ENCODE measurements around the gene CDC20.
A peak's percentile ranks its signal among the peaks of the same experiment; 100 is the strongest.

The CDC20 gene

DNA sequence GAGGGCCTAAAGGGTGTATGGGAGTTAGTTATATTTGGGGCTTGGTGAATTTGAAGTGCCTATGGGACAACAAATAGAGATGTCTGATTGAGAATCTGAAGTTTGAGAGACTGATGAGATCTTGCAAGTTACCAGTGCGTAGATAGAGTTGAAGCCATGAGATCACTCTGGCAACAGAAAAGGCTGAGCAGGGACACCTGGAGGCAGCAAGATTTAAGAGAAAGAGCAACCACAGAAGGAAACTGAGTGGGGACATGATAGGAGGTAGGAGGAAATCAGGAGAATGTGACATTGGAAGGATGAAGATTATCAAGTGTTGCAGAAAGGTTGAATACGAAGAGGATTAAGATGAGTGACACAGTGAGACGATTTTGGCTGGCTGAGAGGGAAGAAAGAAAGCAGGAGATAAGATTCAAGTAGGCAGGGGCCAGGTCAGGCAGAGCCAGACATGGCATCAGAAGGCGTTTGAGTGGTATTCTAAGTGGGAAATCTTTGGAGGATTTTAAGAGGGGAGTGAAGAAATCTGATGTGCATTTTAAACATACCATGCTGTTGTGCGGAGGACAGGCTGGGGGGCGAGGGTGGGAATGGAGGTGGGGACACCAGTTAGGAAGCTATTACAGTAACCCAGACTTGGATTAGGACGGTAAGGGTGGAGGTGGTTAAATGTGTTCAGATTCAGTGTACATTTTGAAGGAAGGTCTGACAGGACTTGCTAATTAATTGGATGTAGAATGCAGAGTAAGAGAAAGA is 24.2 kb upstream of the CDC20 start:
- no peaks in the 10 kb centered on the region for H3K79me1 ChIP-seq (ENCODE audit: low read length)
- no peak overlapping the region for H2BK5ac ChIP-seq (ENCODE audit: low read length)
- H3K9ac ChIP-seq (ENCODE audit: low read length) = no peak overlapping the region
- H3K4ac ChIP-seq (ENCODE audit: low read depth, low read length) = no peak overlapping the region
- WGBS (ENCODE audit: extremely low coverage, insufficient coverage, low lambda C conversion rate) = no CpG with 5 or more reads among the region's 7 CpGs
- peaks cover 7% of the 10 kb centered on the region for H3K4me1 ChIP-seq (ENCODE audit: control insufficient read depth, low read depth, low read length)
- no peak overlapping the region for H2AK5ac ChIP-seq (ENCODE audit: low read length)
- H3K36me3 ChIP-seq (ENCODE audit: control insufficient read depth, insufficient read depth, low read length) = no peaks in the 10 kb centered on the region
- no peak for DNase-seq
- H3K27ac ChIP-seq (ENCODE audit: low read depth, low read length) = no peak overlapping the region
- no peak overlapping the region for H2BK120ac ChIP-seq (ENCODE audit: low read depth, low read length)
- no peak overlapping the region for H3K56ac ChIP-seq (ENCODE audit: low read length)
- no peaks in the 10 kb centered on the region for H3K79me2 ChIP-seq (ENCODE audit: control insufficient read depth, insufficient read depth, low read length)
- H4K8ac ChIP-seq (ENCODE audit: low read depth, low read length) = no peak overlapping the region
- no peak overlapping the region for H3K18ac ChIP-seq (ENCODE audit: low read length)
- no peaks in the 10 kb centered on the region for H3K27me3 ChIP-seq (ENCODE audit: insufficient read depth, low read length, poor library complexity)
- H3K4me3 ChIP-seq (ENCODE audit: low read length) = no peak overlapping the region
- no peak overlapping the region for H3K4me2 ChIP-seq (ENCODE audit: low read length)
- H4K5ac ChIP-seq (ENCODE audit: low read length) = no peak overlapping the region
- H3K23ac ChIP-seq (ENCODE audit: low read length) = no peak overlapping the region
- H2BK15ac ChIP-seq (replicated peaks; ENCODE audit: low read depth) = no peak overlapping the region

DNA sequence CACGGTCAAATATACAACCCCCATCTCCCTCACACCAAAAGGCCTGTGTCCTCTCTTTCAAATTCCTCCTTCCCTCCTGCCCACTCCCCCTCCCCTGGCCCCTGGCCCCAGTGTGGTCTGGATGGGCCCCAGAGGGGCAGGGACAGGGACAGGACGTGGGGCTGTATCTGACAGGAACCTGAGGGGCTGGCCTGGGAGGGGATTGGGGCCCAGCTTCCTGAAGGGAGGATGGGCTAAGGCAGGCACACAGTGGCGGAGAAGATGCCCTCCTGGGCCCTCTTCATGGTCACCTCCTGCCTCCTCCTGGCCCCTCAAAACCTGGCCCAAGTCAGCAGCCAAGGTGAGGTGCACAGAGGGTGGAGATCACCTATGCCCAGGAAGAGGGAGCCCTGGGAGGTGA is 21.2 kb upstream of the CDC20 start, which contains the start of gene MPL:
MPL (plus strand) TSS at position 231 of the 400 bp plus-strand sequence; CDS start at position 262, 31 bp downstream.
- H2BK5ac ChIP-seq (ENCODE audit: low read length) = no peak within 1 kb of the TSS
- H4K8ac ChIP-seq (ENCODE audit: low read depth, low read length) = no peak within 1 kb of the TSS
- H3K4ac ChIP-seq (ENCODE audit: low read depth, low read length) = no peak within 1 kb of the TSS
- H3K4me2 ChIP-seq (ENCODE audit: low read length) = no peak within 1 kb of the TSS
- H3K23ac ChIP-seq (ENCODE audit: low read length) = no peak within 1 kb of the TSS
- no peaks in the 10 kb centered on the region for H3K4me1 ChIP-seq (ENCODE audit: control insufficient read depth, low read depth, low read length)
- no peak within 1 kb of the TSS for H2AK5ac ChIP-seq (ENCODE audit: low read length)
- no peak within 1 kb of the TSS for H3K27ac ChIP-seq (ENCODE audit: low read depth, low read length)
- no peak for DNase-seq
- WGBS (ENCODE audit: extremely low coverage, insufficient coverage, low lambda C conversion rate) = no CpG with 5 or more reads among the region's 3 CpGs
- H3K56ac ChIP-seq (ENCODE audit: low read length) = peak within 1 kb of the TSS; percentile 15
- no peak within 1 kb of the TSS for H4K5ac ChIP-seq (ENCODE audit: low read length)
- no peak within 1 kb of the TSS for H3K9ac ChIP-seq (ENCODE audit: low read length)
- no peak within 1 kb of the TSS for H2BK15ac ChIP-seq (replicated peaks; ENCODE audit: low read depth)
- no peak within 1 kb of the TSS for H2BK120ac ChIP-seq (ENCODE audit: low read depth, low read length)
- no peaks in the 10 kb centered on the region for H3K79me1 ChIP-seq (ENCODE audit: low read length)
- H3K36me3 ChIP-seq (ENCODE audit: control insufficient read depth, insufficient read depth, low read length) = no peaks in the 10 kb centered on the region
- no peaks in the 10 kb centered on the region for H3K27me3 ChIP-seq (ENCODE audit: insufficient read depth, low read length, poor library complexity)
- no peak within 1 kb of the TSS for H3K4me3 ChIP-seq (ENCODE audit: low read length)
- no peaks in the 10 kb centered on the region for H3K79me2 ChIP-seq (ENCODE audit: control insufficient read depth, insufficient read depth, low read length)
- no peak within 1 kb of the TSS for H3K18ac ChIP-seq (ENCODE audit: low read length)

DNA sequence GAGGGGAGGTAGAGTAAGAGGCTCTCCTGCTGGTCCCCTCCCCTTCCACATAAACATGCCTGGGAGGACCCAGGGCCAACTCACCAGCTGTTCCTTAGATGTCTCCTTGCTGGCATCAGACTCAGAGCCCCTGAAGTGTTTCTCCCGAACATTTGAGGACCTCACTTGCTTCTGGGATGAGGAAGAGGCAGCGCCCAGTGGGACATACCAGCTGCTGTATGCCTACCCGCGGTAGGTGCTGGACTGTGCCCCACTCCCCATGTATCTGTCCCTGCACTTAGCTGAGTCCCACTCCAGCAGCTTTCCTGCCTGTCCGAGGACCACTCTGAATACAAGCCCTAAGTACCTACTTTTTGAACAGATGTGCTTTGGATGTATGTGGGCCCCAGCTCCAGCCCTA is 20.8 kb upstream of the CDC20 start:
- no CpG with 5 or more reads among the region's 5 CpGs for WGBS (ENCODE audit: extremely low coverage, insufficient coverage, low lambda C conversion rate)
- Histone ChIP-seq H3K56ac (ENCODE audit: low read length) (no peak overlapping the region), H2BK120ac (ENCODE audit: low read depth, low read length) (no peak overlapping the region), H3K27me3 (ENCODE audit: insufficient read depth, low read length, poor library complexity) (no peaks in the 10 kb centered on the region), H3K36me3 (ENCODE audit: control insufficient read depth, insufficient read depth, low read length) (no peaks in the 10 kb centered on the region), H3K4me3 (ENCODE audit: low read length) (no peak overlapping the region), H3K9ac (ENCODE audit: low read length) (no peak overlapping the region), H4K5ac (ENCODE audit: low read length) (no peak overlapping the region), H3K4me2 (ENCODE audit: low read length) (no peak overlapping the region), H3K4ac (ENCODE audit: low read depth, low read length) (no peak overlapping the region), H3K27ac (ENCODE audit: low read depth, low read length) (no peak overlapping the region), H2BK5ac (ENCODE audit: low read length) (no peak overlapping the region), H2BK15ac (replicated peaks; ENCODE audit: low read depth) (no peak overlapping the region), H2AK5ac (ENCODE audit: low read length) (no peak overlapping the region), H3K79me2 (ENCODE audit: control insufficient read depth, insufficient read depth, low read length) (no peaks in the 10 kb centered on the region), H4K8ac (ENCODE audit: low read depth, low read length) (no peak overlapping the region), H3K79me1 (ENCODE audit: low read length) (no peaks in the 10 kb centered on the region), H3K18ac (ENCODE audit: low read length) (no peak overlapping the region), H3K23ac (ENCODE audit: low read length) (no peak overlapping the region), H3K4me1 (ENCODE audit: control insufficient read depth, low read depth, low read length) (no peaks in the 10 kb centered on the region)
- DNase-seq = no peak

DNA sequence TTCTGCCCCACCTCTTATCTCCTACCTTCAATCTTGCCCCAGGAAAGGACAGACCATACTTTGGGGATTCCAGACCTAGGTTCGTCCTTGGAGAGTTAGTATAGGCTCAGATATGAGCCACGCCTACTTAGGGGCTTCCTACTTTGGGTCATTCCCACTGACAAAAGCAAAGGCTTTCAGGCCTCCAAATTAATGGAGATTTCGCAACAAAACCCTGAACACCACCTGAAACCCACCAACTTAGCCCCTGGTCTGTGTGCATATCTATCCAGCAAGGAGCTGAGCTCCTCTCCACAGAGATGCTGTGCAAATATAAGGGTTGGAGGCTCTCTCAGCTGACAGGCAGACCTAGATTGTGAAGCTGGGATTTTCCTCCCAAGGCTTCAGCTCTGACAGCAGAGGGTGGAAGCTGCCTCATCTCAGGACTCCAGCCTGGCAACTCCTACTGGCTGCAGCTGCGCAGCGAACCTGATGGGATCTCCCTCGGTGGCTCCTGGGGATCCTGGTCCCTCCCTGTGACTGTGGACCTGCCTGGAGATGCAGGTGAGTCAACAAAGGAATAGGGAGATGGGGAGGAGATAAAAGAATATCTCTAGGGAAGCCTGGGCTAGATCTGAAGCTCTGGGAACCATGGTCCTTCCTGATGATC is 19.1 kb upstream of the CDC20 start:
- Histone ChIP-seq H2BK120ac (ENCODE audit: low read depth, low read length) (no peak overlapping the region), H4K5ac (ENCODE audit: low read length) (no peak overlapping the region), H2AK5ac (ENCODE audit: low read length) (no peak overlapping the region), H3K79me2 (ENCODE audit: control insufficient read depth, insufficient read depth, low read length) (no peaks in the 10 kb centered on the region), H3K9ac (ENCODE audit: low read length) (no peak overlapping the region), H3K18ac (ENCODE audit: low read length) (no peak overlapping the region), H3K4ac (ENCODE audit: low read depth, low read length) (no peak overlapping the region), H3K4me3 (ENCODE audit: low read length) (no peak overlapping the region), H3K27me3 (ENCODE audit: insufficient read depth, low read length, poor library complexity) (no peaks in the 10 kb centered on the region), H3K4me2 (ENCODE audit: low read length) (no peak overlapping the region), H3K27ac (ENCODE audit: low read depth, low read length) (no peak overlapping the region), H2BK5ac (ENCODE audit: low read length) (no peak overlapping the region), H3K4me1 (ENCODE audit: control insufficient read depth, low read depth, low read length) (no peaks in the 10 kb centered on the region), H3K79me1 (ENCODE audit: low read length) (no peaks in the 10 kb centered on the region), H3K56ac (ENCODE audit: low read length) (no peak overlapping the region), H3K36me3 (ENCODE audit: control insufficient read depth, insufficient read depth, low read length) (no peaks in the 10 kb centered on the region), H2BK15ac (replicated peaks; ENCODE audit: low read depth) (no peak overlapping the region), H3K23ac (ENCODE audit: low read length) (no peak overlapping the region), H4K8ac (ENCODE audit: low read depth, low read length) (no peak overlapping the region)
- no CpG with 5 or more reads among the region's 6 CpGs for WGBS (ENCODE audit: extremely low coverage, insufficient coverage, low lambda C conversion rate)
- DNase-seq = no peak

DNA sequence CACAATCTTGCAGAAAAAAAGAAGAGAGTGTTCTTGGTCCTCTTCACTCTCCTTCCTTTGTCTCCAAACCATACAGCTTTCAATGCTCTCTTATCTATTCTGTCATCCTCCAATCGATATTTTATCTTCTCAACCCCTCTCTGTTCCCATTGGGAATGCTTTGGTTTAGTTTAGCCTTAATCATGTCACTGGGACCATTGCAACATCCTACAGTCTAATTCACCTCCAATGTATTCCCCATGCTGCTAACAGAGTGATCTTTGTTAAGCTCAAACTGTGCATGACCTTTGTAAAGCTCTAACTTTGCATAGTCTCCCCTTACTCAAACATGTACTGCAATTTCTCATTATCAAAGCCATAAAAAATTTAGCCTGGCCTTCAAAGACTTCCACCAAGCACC is 18.2 kb upstream of the CDC20 start:
- H3K56ac ChIP-seq (ENCODE audit: low read length) = no peak overlapping the region
- H3K4ac ChIP-seq (ENCODE audit: low read depth, low read length) = no peak overlapping the region
- DNase-seq = no peak
- WGBS (ENCODE audit: extremely low coverage, insufficient coverage, low lambda C conversion rate) = no CpG with 5 or more reads among the region's 1 CpG
- H2BK15ac ChIP-seq (replicated peaks; ENCODE audit: low read depth) = no peak overlapping the region
- no peak overlapping the region for H3K18ac ChIP-seq (ENCODE audit: low read length)
- H2BK120ac ChIP-seq (ENCODE audit: low read depth, low read length) = no peak overlapping the region
- H3K36me3 ChIP-seq (ENCODE audit: control insufficient read depth, insufficient read depth, low read length) = no peaks in the 10 kb centered on the region
- no peak overlapping the region for H2AK5ac ChIP-seq (ENCODE audit: low read length)
- no peak overlapping the region for H3K23ac ChIP-seq (ENCODE audit: low read length)
- no peaks in the 10 kb centered on the region for H3K79me1 ChIP-seq (ENCODE audit: low read length)
- H3K4me3 ChIP-seq (ENCODE audit: low read length) = no peak overlapping the region
- no peaks in the 10 kb centered on the region for H3K27me3 ChIP-seq (ENCODE audit: insufficient read depth, low read length, poor library complexity)
- H3K4me1 ChIP-seq (ENCODE audit: control insufficient read depth, low read depth, low read length) = peaks cover 2% of the 10 kb centered on the region
- no peak overlapping the region for H4K8ac ChIP-seq (ENCODE audit: low read depth, low read length)
- H3K4me2 ChIP-seq (ENCODE audit: low read length) = no peak overlapping the region
- H3K9ac ChIP-seq (ENCODE audit: low read length) = no peak overlapping the region
- H3K27ac ChIP-seq (ENCODE audit: low read depth, low read length) = no peak overlapping the region
- H4K5ac ChIP-seq (ENCODE audit: low read length) = no peak overlapping the region
- no peak overlapping the region for H2BK5ac ChIP-seq (ENCODE audit: low read length)
- H3K79me2 ChIP-seq (ENCODE audit: control insufficient read depth, insufficient read depth, low read length) = no peaks in the 10 kb centered on the region

Data from mesendoderm (in vitro differentiated cells).